Calu3 (cell line): Measurements from ENCODE around the gene ALMS1. TPM values are rescaled to one million over a fixed set of nuclear protein-coding genes. Genes with fewer than 3 reads are reported as not detected.
"Not testable (repeated sequence)": the region's sequence is repeated elsewhere in the genome, so short reads cannot be mapped to it uniquely, and the experiment has no call there.

ENCODE experiments used
- BruUV-seq: library from RNA; stranded (reverse); fragments of 400-500 nt; replicated peaks from 2 replicates; lab custom pipeline; 2021; lab: Mats Ljungman, UMichigan
- CTCF ChIA-PET: fragments of 300-600 bp; sonication (Branson Sonifier 250); formaldehyde crosslinking; loops from one replicate; lab custom pipeline; 2022; ENCODE audit warnings: antibody characterized with exemption; lab: Charles Lee
- DNase-seq: peaks from one replicate; pipeline ENCODE4 v3.0.0; 2022
- H3K27ac Mint-ChIP-seq: one replicate; pipeline ENCODE4 v1.8.0; 2022; ENCODE audit warnings: mixed read lengths; ENCODE audit not compliant: unreplicated experiment
- H3K27me3 Mint-ChIP-seq: one replicate; pipeline ENCODE4 v1.8.0; 2022; ENCODE audit warnings: mixed read lengths; ENCODE audit not compliant: unreplicated experiment
- H3K36me3 Mint-ChIP-seq: one replicate; pipeline ENCODE4 v1.8.0; 2022; ENCODE audit warnings: mild to moderate bottlenecking, moderate library complexity, mixed read lengths; ENCODE audit not compliant: insufficient read depth, unreplicated experiment
- H3K4me1 Mint-ChIP-seq: one replicate; pipeline ENCODE4 v1.8.0; 2022; ENCODE audit warnings: mild to moderate bottlenecking, low read depth, mixed read lengths; ENCODE audit not compliant: unreplicated experiment
- H3K4me3 Mint-ChIP-seq: one replicate; pipeline ENCODE4 v1.8.0; 2022; ENCODE audit warnings: mild to moderate bottlenecking, low read depth, moderate library complexity, mixed read lengths; ENCODE audit not compliant: unreplicated experiment
- H3K9me3 Mint-ChIP-seq: one replicate; pipeline ENCODE4 v1.8.0; 2022; ENCODE audit warnings: low read depth, mixed read lengths; ENCODE audit not compliant: unreplicated experiment
- intact Hi-C: fragments of 100-400 bp; cut with micrococcal nuclease; formaldehyde crosslinking; loops from one replicate; pipeline ENCODE4 v1.10.0; 2022; ENCODE audit not compliant: unreplicated experiment
- total RNA-seq: library from RNA; stranded (reverse); gene quantifications from 2 replicates; pipeline ENCODE4 v1.2.3, GENCODE V29; 2022
- TF ChIP-seq, protein P1 (sequence below): fragments of 200-600 bp; IDR thresholded peaks from one replicate; pipeline ENCODE4 v1.8.0; 2022; ENCODE audit warnings: antibody characterized with exemption; ENCODE audit not compliant: unreplicated experiment

ALMS1 gene
- total RNA-seq, 1 experiment from 2014 or later, result 15.8 TPM

DNA sequence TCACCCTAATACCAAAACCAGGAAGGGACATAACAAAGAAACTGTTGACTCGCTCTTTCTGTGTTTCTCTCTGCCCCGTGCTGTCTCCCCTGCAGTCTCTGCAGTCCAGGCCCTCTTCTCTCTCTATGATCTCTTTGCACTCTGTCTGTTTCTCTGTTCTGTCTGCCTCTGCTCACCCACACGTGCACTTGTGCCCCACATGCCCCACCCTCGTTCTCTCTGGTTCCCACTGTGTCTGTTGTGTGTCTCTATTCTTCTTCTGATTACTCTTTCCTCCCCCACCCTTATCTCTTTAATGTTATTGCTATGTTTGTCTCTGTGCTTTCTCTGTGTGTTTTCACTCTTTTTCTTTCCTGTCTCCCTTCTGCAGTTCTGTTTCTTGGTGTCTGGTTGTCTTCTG lies 202.5 kb downstream of the ALMS1 start:
- Mint-ChIP-seq H3K36me3 (no peaks in the 10 kb centered on the region), H3K27ac (no peak overlapping the region), H3K27me3 (no peaks in the 10 kb centered on the region), H3K9me3 (no peaks in the 10 kb centered on the region), H3K4me1 (no peaks in the 10 kb centered on the region), H3K4me3 (no peak overlapping the region)
- CTCF ChIA-PET, result interaction anchor here (0.6 kb wide), 1 partner anchor 877 kb away, joined by 4 read pairs; the partner anchor contains the start of gene MOGS
- intact Hi-C loops, result no loop called here
- no TSS peak for BruUV-seq
- DNase-seq, result no peak
- TF ChIP-seq, protein P1, sequence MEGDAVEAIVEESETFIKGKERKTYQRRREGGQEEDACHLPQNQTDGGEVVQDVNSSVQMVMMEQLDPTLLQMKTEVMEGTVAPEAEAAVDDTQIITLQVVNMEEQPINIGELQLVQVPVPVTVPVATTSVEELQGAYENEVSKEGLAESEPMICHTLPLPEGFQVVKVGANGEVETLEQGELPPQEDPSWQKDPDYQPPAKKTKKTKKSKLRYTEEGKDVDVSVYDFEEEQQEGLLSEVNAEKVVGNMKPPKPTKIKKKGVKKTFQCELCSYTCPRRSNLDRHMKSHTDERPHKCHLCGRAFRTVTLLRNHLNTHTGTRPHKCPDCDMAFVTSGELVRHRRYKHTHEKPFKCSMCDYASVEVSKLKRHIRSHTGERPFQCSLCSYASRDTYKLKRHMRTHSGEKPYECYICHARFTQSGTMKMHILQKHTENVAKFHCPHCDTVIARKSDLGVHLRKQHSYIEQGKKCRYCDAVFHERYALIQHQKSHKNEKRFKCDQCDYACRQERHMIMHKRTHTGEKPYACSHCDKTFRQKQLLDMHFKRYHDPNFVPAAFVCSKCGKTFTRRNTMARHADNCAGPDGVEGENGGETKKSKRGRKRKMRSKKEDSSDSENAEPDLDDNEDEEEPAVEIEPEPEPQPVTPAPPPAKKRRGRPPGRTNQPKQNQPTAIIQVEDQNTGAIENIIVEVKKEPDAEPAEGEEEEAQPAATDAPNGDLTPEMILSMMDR, result no peak

DNA sequence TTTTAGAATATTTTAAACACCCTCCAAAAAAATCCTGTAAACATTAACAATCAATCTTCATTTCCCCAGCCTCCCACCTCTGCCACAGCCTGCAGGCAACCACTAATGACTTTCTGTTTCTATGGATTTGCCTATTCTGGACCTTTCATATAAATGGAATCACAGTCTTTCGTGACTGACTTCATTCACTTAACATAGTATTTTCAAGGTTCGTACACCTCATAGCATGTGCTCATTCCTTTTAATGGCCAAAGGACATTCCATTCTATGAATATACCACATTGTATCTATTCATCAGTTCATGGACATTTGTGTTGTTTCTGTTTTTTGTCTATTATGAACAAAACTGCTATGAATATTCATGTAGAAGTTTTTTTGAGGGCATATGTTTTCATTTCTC lies 208.0 kb downstream of the ALMS1 start:
- no peak overlapping the region for H3K4me3 Mint-ChIP-seq
- intact Hi-C loops, result no loop called here
- no peak for DNase-seq
- CTCF ChIA-PET, result no interaction called here
- no peaks in the 10 kb centered on the region for H3K4me1 Mint-ChIP-seq
- H3K27ac Mint-ChIP-seq, result no peak overlapping the region
- BruUV-seq, result no TSS peak
- no peaks in the 10 kb centered on the region for H3K9me3 Mint-ChIP-seq
- TF ChIP-seq, protein P1, result no peak
- no peaks in the 10 kb centered on the region for H3K27me3 Mint-ChIP-seq
- no peaks in the 10 kb centered on the region for H3K36me3 Mint-ChIP-seq

DNA sequence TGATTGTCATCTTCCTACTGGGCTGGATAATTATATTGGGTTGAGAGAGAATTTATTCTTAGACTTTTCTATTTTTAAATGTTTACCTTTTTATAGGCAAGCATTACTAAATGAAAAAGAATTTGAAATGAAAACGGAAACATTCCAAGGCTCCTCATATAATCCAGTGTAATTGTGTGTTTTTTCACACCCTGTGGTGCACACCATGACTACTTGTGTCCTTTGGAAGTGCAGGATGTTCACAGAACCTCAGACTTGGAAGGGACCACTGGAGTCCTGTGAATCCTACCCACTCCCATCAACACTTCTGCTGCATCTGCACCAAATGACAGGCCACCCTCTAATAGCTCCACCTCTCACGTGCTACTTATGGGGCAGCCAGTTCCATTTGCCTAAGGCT lies 208.6 kb downstream of the ALMS1 start:
- Mint-ChIP-seq H3K27ac (no peak overlapping the region), H3K9me3 (no peaks in the 10 kb centered on the region), H3K36me3 (no peaks in the 10 kb centered on the region), H3K27me3 (no peaks in the 10 kb centered on the region), H3K4me1 (no peaks in the 10 kb centered on the region), H3K4me3 (no peak overlapping the region)
- no TSS peak for BruUV-seq
- TF ChIP-seq, protein P1, result no peak
- DNase-seq, result no peak
- CTCF ChIA-PET, result no interaction called here
- intact Hi-C loops, result no loop called here

DNA sequence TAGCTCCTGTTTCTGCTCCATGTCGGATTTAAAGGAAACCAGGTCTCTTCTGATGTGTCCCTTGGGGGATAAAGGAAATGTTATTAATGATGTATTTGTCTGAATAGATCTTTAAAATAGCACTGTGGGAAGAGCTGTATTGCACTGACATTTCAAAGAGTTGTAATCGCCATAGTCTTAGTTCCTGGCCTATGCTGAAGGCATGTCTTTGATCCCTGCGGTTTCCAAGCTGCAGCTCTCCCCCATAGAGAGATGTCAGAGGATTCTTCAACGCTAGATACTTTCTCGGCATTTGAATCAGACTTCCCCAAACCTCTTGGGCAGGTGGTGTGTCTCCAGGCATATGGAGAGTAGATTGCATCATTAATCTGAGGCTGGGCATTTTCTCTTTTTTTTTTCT lies 216.1 kb downstream of the ALMS1 start:
- CTCF ChIA-PET, result interaction anchor here (0.5 to 0.6 kb wide), 2 partner anchors 93 to 909 kb away, joined by 3 to 5 read pairs; no protein-coding TSS in a partner anchor
- BruUV-seq, result no TSS peak
- TF ChIP-seq, protein P1, result no peak
- no peaks in the 10 kb centered on the region for H3K36me3 Mint-ChIP-seq
- H3K27ac Mint-ChIP-seq, result no peak overlapping the region
- intact Hi-C loops, result no loop called here
- no peaks in the 10 kb centered on the region for H3K9me3 Mint-ChIP-seq
- H3K4me3 Mint-ChIP-seq, result no peak overlapping the region
- H3K4me1 Mint-ChIP-seq, result no peaks in the 10 kb centered on the region
- no peaks in the 10 kb centered on the region for H3K27me3 Mint-ChIP-seq
- no peak for DNase-seq

DNA sequence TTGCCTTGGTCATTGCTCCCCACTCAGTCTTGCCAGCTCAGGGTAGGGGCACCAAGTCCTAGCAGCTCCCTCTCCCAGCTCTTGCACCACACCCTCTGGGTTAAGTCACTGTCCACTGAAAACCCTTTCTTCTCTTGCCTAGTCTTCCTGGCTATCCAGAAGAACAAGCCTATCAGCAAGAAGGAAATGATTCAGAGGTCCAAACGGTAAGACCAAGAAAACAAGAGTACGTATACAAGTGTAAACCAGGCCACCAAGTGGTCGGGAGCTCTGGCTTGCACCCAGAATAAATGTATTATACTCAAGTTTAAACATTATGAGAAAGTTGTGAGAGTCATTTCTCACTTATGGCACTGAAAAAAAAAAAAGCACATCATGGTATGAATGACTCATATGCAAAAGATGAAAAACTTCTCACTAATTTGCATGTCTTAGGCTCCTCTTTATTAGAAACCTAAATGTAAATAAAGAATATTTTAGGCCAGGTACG lies 217.5 kb downstream of the ALMS1 start:
- intact Hi-C loops, BruUV-seq, H3K27ac Mint-ChIP-seq, H3K4me3 Mint-ChIP-seq, CTCF ChIA-PET, H3K9me3 Mint-ChIP-seq, DNase-seq, H3K36me3 Mint-ChIP-seq, H3K27me3 Mint-ChIP-seq, H3K4me1 Mint-ChIP-seq: not testable (repeated sequence)

DNA sequence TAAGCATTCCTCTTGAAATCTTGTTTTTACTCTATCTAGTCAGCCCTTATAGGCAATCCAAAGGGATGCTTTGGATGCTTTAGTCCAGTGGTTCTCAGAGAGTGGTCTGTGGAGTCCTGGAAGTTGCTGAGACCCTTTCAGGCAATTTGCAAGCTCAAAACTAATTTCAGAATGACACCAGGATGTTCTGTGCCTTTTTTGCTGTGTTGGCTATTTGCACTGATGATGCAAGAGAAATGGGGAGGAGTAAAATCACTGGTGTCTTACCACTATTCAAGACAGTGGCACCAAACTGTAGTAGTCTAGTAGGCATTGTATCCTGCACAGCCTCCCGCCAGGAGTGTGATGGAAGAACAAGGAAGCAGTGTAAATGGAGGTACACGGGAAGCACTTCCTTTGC lies 219.0 kb downstream of the ALMS1 start:
- H3K4me3 Mint-ChIP-seq, intact Hi-C loops, H3K9me3 Mint-ChIP-seq, BruUV-seq, H3K27ac Mint-ChIP-seq, H3K36me3 Mint-ChIP-seq, DNase-seq, H3K4me1 Mint-ChIP-seq, H3K27me3 Mint-ChIP-seq, CTCF ChIA-PET: not testable (repeated sequence)
